ENCODE measurements around the gene TMEM217.

Gene TMEM217

GRCh38 chr6:37254881-37255280 is 3.1 kb downstream of the TMEM217 start:
- no peak overlapping the region for H3K4me3 ChIP-seq (ENCODE audit: low read depth, low read length)
- no peak overlapping the region for H4K12ac ChIP-seq (ENCODE audit: low read depth, low read length)
- no peak overlapping the region for H3K9ac ChIP-seq (ENCODE audit: low read length)
- H3K9me3 ChIP-seq (ENCODE audit: insufficient read depth, low read depth, low read length), result no peaks in the 10 kb centered on the region
- WGBS (ENCODE audit: extremely low coverage, insufficient coverage, insufficient read length), result no CpG with 5 or more reads among the region's 5 CpGs
- H2AK5ac ChIP-seq (ENCODE audit: low read length), result no peak overlapping the region
- no peaks in the 10 kb centered on the region for H3K27me3 ChIP-seq (ENCODE audit: insufficient read depth, low read length)
- H2BK120ac ChIP-seq (ENCODE audit: insufficient read depth, low read length, poor library complexity), result no peak overlapping the region
- no peak overlapping the region for H3K14ac ChIP-seq (ENCODE audit: low read length)
- no peak overlapping the region for H3K27ac ChIP-seq (ENCODE audit: low read depth, low read length)
- H2BK12ac ChIP-seq (ENCODE audit: low read length), result no peak overlapping the region
- H3K79me1 ChIP-seq (ENCODE audit: low read length), result peaks cover 7% of the 10 kb centered on the region
- H3K4me1 ChIP-seq (ENCODE audit: control insufficient read depth in 1 of 2, insufficient read depth in 2 of 2, low read length in 2 of 2), result no peaks in the 10 kb centered on the region
- peaks cover 3% of the 10 kb centered on the region for H3K79me2 ChIP-seq (ENCODE audit: control insufficient read depth, insufficient read depth, low read length, poor library complexity)
- no peak overlapping the region for H4K91ac ChIP-seq (ENCODE audit: low read depth, low read length)
- no peak overlapping the region for H2AFZ ChIP-seq (ENCODE audit: insufficient read depth, low read length, poor library complexity)
- H3K23ac ChIP-seq (ENCODE audit: low read length), result no peak overlapping the region
- H3K18ac ChIP-seq (ENCODE audit: low read length), result no peak overlapping the region
- no peak overlapping the region for H3K4ac ChIP-seq (ENCODE audit: low read depth, low read length)
- no peaks in the 10 kb centered on the region for H3K36me3 ChIP-seq (ENCODE audit: control insufficient read depth in 1 of 2, insufficient read depth in 2 of 2, low read length in 2 of 2)
- no peak overlapping the region for H2BK5ac ChIP-seq (ENCODE audit: low read depth, low read length, poor library complexity)
- DNase-seq, result no peak
- no peak overlapping the region for H4K8ac ChIP-seq (ENCODE audit: low read depth, low read length)
- H3K4me2 ChIP-seq (ENCODE audit: low read length), result no peak overlapping the region

- no peak overlapping the region for H3K4ac ChIP-seq (ENCODE audit: low read depth, low read length)
- DNase-seq, result no peak
- H3K36me3 ChIP-seq (ENCODE audit: control insufficient read depth in 1 of 2, insufficient read depth in 2 of 2, low read length in 2 of 2), result no peaks in the 10 kb centered on the region
- H3K79me2 ChIP-seq (ENCODE audit: control insufficient read depth, insufficient read depth, low read length, poor library complexity), result peaks cover 3% of the 10 kb centered on the region
- H3K4me3 ChIP-seq (ENCODE audit: low read depth, low read length), result no peak overlapping the region
- no peak overlapping the region for H3K9ac ChIP-seq (ENCODE audit: low read length)
- H3K4me2 ChIP-seq (ENCODE audit: low read length), result no peak overlapping the region
- no peak overlapping the region for H2AFZ ChIP-seq (ENCODE audit: insufficient read depth, low read length, poor library complexity)
- H2AK5ac ChIP-seq (ENCODE audit: low read length), result no peak overlapping the region
- H3K23ac ChIP-seq (ENCODE audit: low read length), result no peak overlapping the region
- no peak overlapping the region for H3K18ac ChIP-seq (ENCODE audit: low read length)
- H2BK120ac ChIP-seq (ENCODE audit: insufficient read depth, low read length, poor library complexity), result no peak overlapping the region
- no peak overlapping the region for H2BK12ac ChIP-seq (ENCODE audit: low read length)
- H3K79me1 ChIP-seq (ENCODE audit: low read length), result peaks cover 7% of the 10 kb centered on the region
- H2BK5ac ChIP-seq (ENCODE audit: low read depth, low read length, poor library complexity), result no peak overlapping the region
- no peaks in the 10 kb centered on the region for H3K9me3 ChIP-seq (ENCODE audit: insufficient read depth, low read depth, low read length)
- no peak overlapping the region for H4K91ac ChIP-seq (ENCODE audit: low read depth, low read length)
- no peak overlapping the region for H4K12ac ChIP-seq (ENCODE audit: low read depth, low read length)
- H3K27ac ChIP-seq (ENCODE audit: low read depth, low read length), result no peak overlapping the region
- H3K27me3 ChIP-seq (ENCODE audit: insufficient read depth, low read length), result no peaks in the 10 kb centered on the region
- H3K4me1 ChIP-seq (ENCODE audit: control insufficient read depth in 1 of 2, insufficient read depth in 2 of 2, low read length in 2 of 2), result no peaks in the 10 kb centered on the region
- no peak overlapping the region for H3K14ac ChIP-seq (ENCODE audit: low read length)
- H4K8ac ChIP-seq (ENCODE audit: low read depth, low read length), result no peak overlapping the region
Observed at GRCh38 chr6:37253486-37254007, 4.4 kb downstream of the TMEM217 start.

- Histone ChIP-seq H3K4ac (ENCODE audit: low read depth, low read length) (no peak overlapping the region), H4K8ac (ENCODE audit: low read depth, low read length) (no peak overlapping the region), H3K4me2 (ENCODE audit: low read length) (no peak overlapping the region), H3K36me3 (ENCODE audit: control insufficient read depth in 1 of 2, insufficient read depth in 2 of 2, low read length in 2 of 2) (no peaks in the 10 kb centered on the region), H3K27me3 (ENCODE audit: insufficient read depth, low read length) (no peaks in the 10 kb centered on the region), H3K79me1 (ENCODE audit: low read length) (no peaks in the 10 kb centered on the region), H2BK120ac (ENCODE audit: insufficient read depth, low read length, poor library complexity) (no peak overlapping the region), H4K12ac (ENCODE audit: low read depth, low read length) (no peak overlapping the region), H3K4me1 (ENCODE audit: control insufficient read depth in 1 of 2, insufficient read depth in 2 of 2, low read length in 2 of 2) (no peaks in the 10 kb centered on the region), H2AFZ (ENCODE audit: insufficient read depth, low read length, poor library complexity) (no peak overlapping the region), H3K9me3 (ENCODE audit: insufficient read depth, low read depth, low read length) (no peaks in the 10 kb centered on the region), H3K23ac (ENCODE audit: low read length) (no peak overlapping the region), H3K9ac (ENCODE audit: low read length) (no peak overlapping the region), H3K79me2 (ENCODE audit: control insufficient read depth, insufficient read depth, low read length, poor library complexity) (no peaks in the 10 kb centered on the region), H3K14ac (ENCODE audit: low read length) (no peak overlapping the region), H3K27ac (ENCODE audit: low read depth, low read length) (no peak overlapping the region), H4K91ac (ENCODE audit: low read depth, low read length) (no peak overlapping the region), H2BK5ac (ENCODE audit: low read depth, low read length, poor library complexity) (no peak overlapping the region), H3K18ac (ENCODE audit: low read length) (no peak overlapping the region), H2BK12ac (ENCODE audit: low read length) (no peak overlapping the region), H2AK5ac (ENCODE audit: low read length) (no peak overlapping the region), H3K4me3 (ENCODE audit: low read depth, low read length) (no peak overlapping the region)
- no peak for DNase-seq
- WGBS (ENCODE audit: extremely low coverage, insufficient coverage, insufficient read length), result no CpG with 5 or more reads among the region's 4 CpGs
Observed at GRCh38 chr6:37251211-37251780, 6.6 kb downstream of the TMEM217 start.

GRCh38 chr6:37244430-37245310 is 13.3 kb downstream of the TMEM217 start:
- H3K36me3 ChIP-seq (ENCODE audit: control insufficient read depth in 1 of 2, insufficient read depth in 2 of 2, low read length in 2 of 2), result no peaks in the 10 kb centered on the region
- H2AFZ ChIP-seq (ENCODE audit: insufficient read depth, low read length, poor library complexity), result no peak overlapping the region
- H3K23ac ChIP-seq (ENCODE audit: low read length), result no peak overlapping the region
- H3K79me2 ChIP-seq (ENCODE audit: control insufficient read depth, insufficient read depth, low read length, poor library complexity), result peaks cover 3% of the 10 kb centered on the region
- no peaks in the 10 kb centered on the region for H3K27me3 ChIP-seq (ENCODE audit: insufficient read depth, low read length)
- H3K18ac ChIP-seq (ENCODE audit: low read length), result no peak overlapping the region
- peak in 1 of 2 donors; percentile 18 for DNase-seq
- H3K14ac ChIP-seq (ENCODE audit: low read length), result no peak overlapping the region
- no CpG with 5 or more reads among the region's 6 CpGs for WGBS (ENCODE audit: extremely low coverage, insufficient coverage, insufficient read length)
- H4K91ac ChIP-seq (ENCODE audit: low read depth, low read length), result peak overlapping the region; percentile 32
- H4K8ac ChIP-seq (ENCODE audit: low read depth, low read length), result no peak overlapping the region
- H3K9me3 ChIP-seq (ENCODE audit: insufficient read depth, low read depth, low read length), result no peaks in the 10 kb centered on the region
- peaks cover 18% of the 10 kb centered on the region for H3K79me1 ChIP-seq (ENCODE audit: low read length)
- no peak overlapping the region for H4K12ac ChIP-seq (ENCODE audit: low read depth, low read length)
- H3K27ac ChIP-seq (ENCODE audit: low read depth, low read length), result no peak overlapping the region
- H3K4ac ChIP-seq (ENCODE audit: low read depth, low read length), result no peak overlapping the region
- H3K4me2 ChIP-seq (ENCODE audit: low read length), result no peak overlapping the region
- no peak overlapping the region for H2AK5ac ChIP-seq (ENCODE audit: low read length)
- peaks cover 16 to 18% of the 10 kb centered on the region in 2 experiments for H3K4me1 ChIP-seq (ENCODE audit: control insufficient read depth in 1 of 2, insufficient read depth in 2 of 2, low read length in 2 of 2)
- H2BK12ac ChIP-seq (ENCODE audit: low read length), result peak overlapping the region; percentile 56
- no peak overlapping the region for H3K9ac ChIP-seq (ENCODE audit: low read length)
- no peak overlapping the region for H2BK5ac ChIP-seq (ENCODE audit: low read depth, low read length, poor library complexity)
- H2BK120ac ChIP-seq (ENCODE audit: insufficient read depth, low read length, poor library complexity), result peak overlapping the region; percentile 1
- H3K4me3 ChIP-seq (ENCODE audit: low read depth, low read length), result no peak overlapping the region
